DMS114 treated with DMSO at 0.1 percent for 48 hours (cell line): Measurements from ENCODE around the gene FGGY.
"Not testable (repeated sequence)": the region's sequence is repeated elsewhere in the genome, so short reads cannot be mapped to it uniquely, and the experiment has no call there.

Source experiments
- DNase-seq: peaks from one replicate; lab custom pipeline; 2025; ENCODE audit not compliant: unreplicated experiment; lab: John Stamatoyannopoulos, UW

The FGGY gene

GRCh38 chr1:59609245-59609644 lies 312.4 kb downstream of the FGGY start:
- DNase-seq, result no peak

- not testable (repeated sequence) for DNase-seq
Measured at GRCh38 chr1:59610499-59610898, 313.6 kb downstream of the FGGY start.

- no peak for DNase-seq
Measured at GRCh38 chr1:59617434-59617833, 320.5 kb downstream of the FGGY start.

- DNase-seq, result no peak
Measured at GRCh38 chr1:59619557-59619956, 322.7 kb downstream of the FGGY start.

- no peak for DNase-seq
Measured at GRCh38 chr1:59625384-59625783, 328.5 kb downstream of the FGGY start.

- no peak for DNase-seq
Measured at GRCh38 chr1:59631561-59632255, 334.8 kb downstream of the FGGY start.

GRCh38 chr1:59635097-59635496 lies 338.2 kb downstream of the FGGY start:
- no peak for DNase-seq

- no peak for DNase-seq
Measured at GRCh38 chr1:59638231-59638711, 341.4 kb downstream of the FGGY start.

- DNase-seq, result no peak
Measured at GRCh38 chr1:59639266-59639665, 342.4 kb downstream of the FGGY start.

GRCh38 chr1:59640851-59641250 lies 344.0 kb downstream of the FGGY start:
- DNase-seq, result no peak

GRCh38 chr1:59641836-59642235 lies 344.9 kb downstream of the FGGY start:
- DNase-seq, result no peak

- no peak for DNase-seq
Measured at GRCh38 chr1:59643526-59643925, 346.6 kb downstream of the FGGY start.

- no peak for DNase-seq
Measured at GRCh38 chr1:59645893-59646292, 349.0 kb downstream of the FGGY start.

GRCh38 chr1:59653142-59653958 lies 356.5 kb downstream of the FGGY start:
- DNase-seq, result not testable (repeated sequence)

- DNase-seq, result no peak
Measured at GRCh38 chr1:59653968-59654367, 357.1 kb downstream of the FGGY start.

GRCh38 chr1:59657873-59658465 lies 361.1 kb downstream of the FGGY start:
- no peak for DNase-seq

- DNase-seq, result no peak
Measured at GRCh38 chr1:59664166-59664565, 367.3 kb downstream of the FGGY start.

- DNase-seq, result no peak
Measured at GRCh38 chr1:59666106-59666505, 369.2 kb downstream of the FGGY start.

- no peak for DNase-seq
Measured at GRCh38 chr1:59667020-59667419, 370.1 kb downstream of the FGGY start.

GRCh38 chr1:59669752-59670312 lies 372.9 kb downstream of the FGGY start:
- no peak for DNase-seq

- no peak for DNase-seq
Measured at GRCh38 chr1:59670662-59671061, 373.8 kb downstream of the FGGY start.
